Subcutaneous abdominal adipose tissue (tissue), 5 donors: ENCODE results near the gene PTPRD.

Experiments used
- H3K27ac ChIP-seq: one replicate; pipeline ENCODE4 v1.7.0; 2013; ENCODE audit warnings: low read depth, mild to moderate bottlenecking, inconsistent platforms, low read length, moderate library complexity
- H3K27me3 ChIP-seq, 5 donors: one replicate each; pipeline ENCODE4 v1.7.0; 2013; ENCODE audit warnings: low read length in 5 of 5, inconsistent platforms in 1 of 5; ENCODE audit not compliant: control insufficient read depth in 5 of 5, insufficient read depth in 4 of 5
- H3K36me3 ChIP-seq, 5 donors: one replicate each; pipeline ENCODE4 v1.7.0; 2013; ENCODE audit warnings: low read length in 5 of 5; ENCODE audit not compliant: control insufficient read depth in 5 of 5, insufficient read depth in 5 of 5
- H3K4me1 ChIP-seq, 5 donors: one replicate each; pipeline ENCODE4 v1.7.0; 2013; ENCODE audit warnings: low read length in 5 of 5, mild to moderate bottlenecking in 3 of 5, moderate library complexity in 1 of 5; ENCODE audit not compliant: control insufficient read depth in 5 of 5, insufficient read depth in 5 of 5
- H3K4me3 ChIP-seq, 5 donors: one replicate each; pipeline ENCODE4 v1.7.0; 2013; ENCODE audit warnings: low read length in 5 of 5, low read depth in 1 of 5
- H3K9ac ChIP-seq, 5 donors: one replicate each; pipeline ENCODE4 v1.7.0; 2013; ENCODE audit warnings: low read length in 5 of 5, mild to moderate bottlenecking in 4 of 5, moderate library complexity in 3 of 5
- H3K9me3 ChIP-seq, 5 donors: one replicate each; pipeline ENCODE4 v1.7.0; 2013; ENCODE audit warnings: low read length in 5 of 5; ENCODE audit not compliant: control insufficient read depth in 5 of 5
- donor health status: healthy.
- donor health status: healthy.
- donor health status: healthy.
- donor health status: healthy.
- donor health status: healthy.

The PTPRD gene

GRCh38 chr9:10331157-10331556, 281.6 kb downstream of the PTPRD start:
- no peak overlapping the region for H3K27ac ChIP-seq
- no peaks in the 10 kb centered on the region for H3K36me3 ChIP-seq
- H3K4me1 ChIP-seq = no peaks in the 10 kb centered on the region
- no peak overlapping the region for H3K4me3 ChIP-seq
- no peaks in the 10 kb centered on the region for H3K27me3 ChIP-seq
- H3K9ac ChIP-seq = no peak overlapping the region
- H3K9me3 ChIP-seq = no peaks in the 10 kb centered on the region

DNA sequence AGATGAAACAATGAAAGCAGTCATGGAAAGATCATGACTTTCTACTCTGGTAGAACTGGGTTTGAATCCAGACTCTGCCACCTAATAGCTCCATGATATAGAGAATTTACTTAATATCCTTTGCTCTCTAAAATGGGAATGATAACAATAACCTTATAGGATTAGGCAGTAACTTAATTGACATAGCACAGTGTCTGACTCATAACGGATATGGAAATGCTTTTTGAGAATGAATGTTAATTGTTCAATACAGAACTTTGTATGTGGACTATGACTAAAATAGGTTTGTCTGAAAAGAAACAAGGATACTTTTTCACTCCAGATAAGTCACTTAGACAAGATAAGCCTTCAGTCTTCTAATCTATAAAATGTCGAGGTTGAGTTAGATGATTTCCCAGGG, 330.7 kb downstream of the PTPRD start:
- Histone ChIP-seq H3K9ac (no peak overlapping the region), H3K27ac (no peak overlapping the region), H3K9me3 (no peaks in the 10 kb centered on the region), H3K4me3 (no peak overlapping the region), H3K27me3 (no peaks in the 10 kb centered on the region), H3K36me3 (no peaks in the 10 kb centered on the region), H3K4me1 (no peaks in the 10 kb centered on the region)

- peaks cover 0 to 9% (median 0%) of the 10 kb centered on the region in 5 donors for H3K4me1 ChIP-seq
- no peak overlapping the region for H3K9ac ChIP-seq
- no peak overlapping the region for H3K4me3 ChIP-seq
- H3K9me3 ChIP-seq = no peaks in the 10 kb centered on the region
- H3K27me3 ChIP-seq = no peaks in the 10 kb centered on the region
- no peaks in the 10 kb centered on the region for H3K36me3 ChIP-seq
- no peak overlapping the region for H3K27ac ChIP-seq
Measured at GRCh38 chr9:10274988-10275387, 337.8 kb downstream of the PTPRD start.

GRCh38 chr9:10274175-10274574, 338.6 kb downstream of the PTPRD start:
- Histone ChIP-seq H3K9ac (no peak overlapping the region), H3K4me3 (no peak overlapping the region), H3K9me3 (no peaks in the 10 kb centered on the region), H3K4me1 (peaks cover 0 to 9% (median 0%) of the 10 kb centered on the region in 5 donors), H3K27ac (no peak overlapping the region), H3K36me3 (no peaks in the 10 kb centered on the region), H3K27me3 (no peaks in the 10 kb centered on the region)

DNA sequence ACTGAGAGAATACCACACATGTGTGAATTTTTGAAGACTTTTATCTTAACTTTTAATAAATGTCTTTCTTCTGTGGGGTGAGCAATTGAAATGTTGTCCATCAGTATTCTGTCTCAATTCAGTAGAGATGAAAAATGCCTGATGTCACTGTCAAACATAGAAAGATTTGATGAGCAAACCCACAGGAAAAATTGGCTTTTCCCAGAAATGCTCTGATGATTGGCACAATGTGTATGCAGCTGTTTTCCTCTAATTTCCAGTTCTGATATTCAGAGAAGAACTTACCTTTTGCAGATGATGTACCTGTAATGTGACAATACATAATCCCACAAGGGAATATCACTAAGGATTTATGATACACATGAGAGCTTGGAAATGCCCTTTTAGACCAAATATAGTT, 340.0 kb downstream of the PTPRD start:
- Histone ChIP-seq H3K4me3 (no peak overlapping the region), H3K9me3 (no peaks in the 10 kb centered on the region), H3K27me3 (no peaks in the 10 kb centered on the region), H3K27ac (no peak overlapping the region), H3K4me1 (peaks cover 0 to 9% (median 0%) of the 10 kb centered on the region in 5 donors), H3K9ac (no peak overlapping the region), H3K36me3 (no peaks in the 10 kb centered on the region)

GRCh38 chr9:10268531-10269485, 344.0 kb downstream of the PTPRD start:
- no peaks in the 10 kb centered on the region for H3K36me3 ChIP-seq
- no peak overlapping the region for H3K9ac ChIP-seq
- H3K4me1 ChIP-seq = peaks cover 0 to 3% (median 0%) of the 10 kb centered on the region in 5 donors
- no peaks in the 10 kb centered on the region for H3K27me3 ChIP-seq
- no peak overlapping the region for H3K4me3 ChIP-seq
- H3K27ac ChIP-seq = no peak overlapping the region
- no peaks in the 10 kb centered on the region for H3K9me3 ChIP-seq

DNA sequence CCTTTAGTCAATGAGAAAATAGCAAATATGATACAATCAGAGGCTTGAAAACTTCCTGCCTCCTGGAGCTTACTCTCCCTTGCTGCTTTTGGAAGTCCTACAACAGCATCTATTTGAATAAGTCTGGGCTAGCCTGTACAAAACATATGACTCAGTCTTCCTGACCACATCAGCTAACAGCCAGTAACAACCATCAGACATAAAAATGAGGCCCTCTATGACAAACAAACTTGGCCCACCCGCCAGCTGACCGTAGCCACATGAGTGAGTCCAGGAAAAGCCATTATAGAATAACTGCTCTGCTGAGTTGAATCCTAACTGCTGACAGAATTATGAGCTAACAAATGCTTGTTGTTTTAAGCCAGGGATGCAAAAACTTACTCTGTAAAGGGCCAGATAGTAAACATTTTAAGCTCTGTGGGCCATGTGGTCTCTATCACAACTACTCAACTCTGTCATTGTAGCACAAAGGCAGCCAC, 347.6 kb downstream of the PTPRD start:
- H3K9ac ChIP-seq = no peak overlapping the region
- H3K9me3 ChIP-seq = no peaks in the 10 kb centered on the region
- no peaks in the 10 kb centered on the region for H3K36me3 ChIP-seq
- H3K4me1 ChIP-seq = no peaks in the 10 kb centered on the region
- no peaks in the 10 kb centered on the region for H3K27me3 ChIP-seq
- no peak overlapping the region for H3K27ac ChIP-seq
- no peak overlapping the region for H3K4me3 ChIP-seq

DNA sequence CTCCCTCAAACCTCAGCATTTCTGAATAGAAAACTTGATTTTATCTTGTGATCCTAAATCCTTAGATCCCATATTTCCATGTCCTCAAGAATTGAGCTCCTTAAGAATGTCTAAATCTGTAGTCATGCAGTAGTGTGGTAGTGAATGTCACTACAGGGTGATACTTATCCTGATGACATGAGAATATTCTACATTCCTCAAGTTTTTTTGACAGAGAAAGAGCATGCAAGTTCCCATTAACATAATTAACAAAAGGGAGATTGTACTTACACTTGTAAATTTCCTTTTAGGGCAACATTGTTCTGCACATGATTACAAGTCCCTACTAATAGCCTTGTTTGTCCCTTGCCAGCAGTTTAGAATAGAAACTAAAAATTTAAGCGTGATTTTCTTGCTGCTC, 352.3 kb downstream of the PTPRD start:
- no peaks in the 10 kb centered on the region for H3K27me3 ChIP-seq
- H3K4me3 ChIP-seq = no peak overlapping the region
- H3K4me1 ChIP-seq = no peaks in the 10 kb centered on the region
- no peak overlapping the region for H3K27ac ChIP-seq
- H3K9ac ChIP-seq = no peak overlapping the region
- H3K36me3 ChIP-seq = no peaks in the 10 kb centered on the region
- no peaks in the 10 kb centered on the region for H3K9me3 ChIP-seq

GRCh38 chr9:10259668-10260067, 353.1 kb downstream of the PTPRD start:
- Histone ChIP-seq H3K4me1 (no peaks in the 10 kb centered on the region), H3K36me3 (no peaks in the 10 kb centered on the region), H3K9me3 (no peaks in the 10 kb centered on the region), H3K27ac (no peak overlapping the region), H3K9ac (no peak overlapping the region), H3K27me3 (no peaks in the 10 kb centered on the region), H3K4me3 (no peak overlapping the region)

DNA sequence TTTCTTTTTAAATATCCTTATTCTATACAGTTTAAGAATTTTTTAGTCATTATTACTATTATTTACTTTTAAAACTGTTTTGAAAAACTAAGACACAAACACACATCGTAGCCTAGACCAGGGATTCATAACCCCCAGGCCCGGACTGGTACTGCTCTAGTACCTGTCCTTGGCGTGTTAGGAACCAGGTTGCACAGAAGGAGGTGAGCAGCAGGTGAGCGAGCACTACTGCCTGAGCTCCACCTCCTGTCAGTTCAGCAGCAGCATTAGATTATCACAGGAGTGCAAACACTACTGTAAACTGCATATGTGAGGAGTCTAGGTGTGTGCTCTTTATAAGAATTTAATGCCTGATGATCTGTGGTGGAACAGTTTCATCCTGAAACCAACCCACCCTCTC, 357.0 kb downstream of the PTPRD start:
- no peaks in the 10 kb centered on the region for H3K36me3 ChIP-seq
- no peaks in the 10 kb centered on the region for H3K4me1 ChIP-seq
- H3K27me3 ChIP-seq = no peaks in the 10 kb centered on the region
- H3K4me3 ChIP-seq = no peak overlapping the region
- H3K9me3 ChIP-seq = no peaks in the 10 kb centered on the region
- no peak overlapping the region for H3K27ac ChIP-seq
- H3K9ac ChIP-seq = no peak overlapping the region
